ENCODE results near the gene COL2A1. TPM values are rescaled to one million over a fixed set of nuclear protein-coding genes. Genes with fewer than 3 reads are reported as not detected.

COL2A1 gene
- total and polyA plus RNA-seq, 4 donors, result 321 TPM; not detected in 3

- no peaks in the 10 kb centered on the region for H3K9me3 ChIP-seq (ENCODE audit: control insufficient read depth in 4 of 4, low read length in 3 of 4)
- DNase-seq (ENCODE audit: low spot score), result no peak
- no peak for TF ChIP-seq GABPA (IDR thresholded peaks at IDR 0.05 in 1 of 2, conservative IDR thresholded peaks at IDR 0.05 in 1 of 2)
- no peak overlapping the region for H3K9ac ChIP-seq (ENCODE audit: low read depth in 1 of 2, low read length in 2 of 2)
- no peak overlapping the region for H3K4me3 ChIP-seq (ENCODE audit: low read depth in 1 of 3, low read length in 3 of 3)
- no peaks in the 10 kb centered on the region for H3K4me1 ChIP-seq (ENCODE audit: control insufficient read depth in 4 of 4, insufficient read depth in 4 of 4, low read length in 3 of 4)
- no peak overlapping the region for H3K27ac ChIP-seq (ENCODE audit: low read depth in 1 of 2, low read length in 2 of 2)
- H3K27me3 ChIP-seq (ENCODE audit: control insufficient read depth in 4 of 4, insufficient read depth in 4 of 4, low read length in 3 of 4), result peaks cover 0 to 5% (median 0%) of the 10 kb centered on the region in 4 donors
- no peaks in the 10 kb centered on the region for H3K36me3 ChIP-seq (ENCODE audit: control insufficient read depth in 4 of 4, insufficient read depth in 3 of 4, low read depth in 1 of 4, low read length in 3 of 4)
- WGBS, result 60% methylated on average over 7 of the region's 7 CpGs
These were observed 18.6 kb upstream of the COL2A1 start for GRCh38 chr12:48022676-48023385.

DNA sequence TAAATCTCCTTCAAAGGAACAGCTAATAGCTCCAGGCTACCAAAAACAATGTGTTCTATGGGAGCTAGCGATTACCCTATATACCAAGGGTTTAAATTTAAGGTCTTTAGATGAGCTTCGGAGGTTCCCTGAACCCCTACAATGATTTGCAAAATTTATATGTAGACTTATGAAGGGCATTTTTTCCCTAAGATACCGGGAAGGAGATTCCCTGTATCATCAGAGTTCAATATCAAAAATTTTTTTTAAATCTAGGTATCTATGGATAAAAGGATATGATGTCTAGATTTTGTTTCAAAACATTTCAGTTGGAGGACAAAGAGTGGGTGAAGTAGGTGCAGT lies 17.9 kb upstream of the COL2A1 start:
- H3K9me3 ChIP-seq (ENCODE audit: control insufficient read depth in 4 of 4, low read length in 3 of 4), result no peaks in the 10 kb centered on the region
- 65% methylated on average over 3 of the region's 3 CpGs for WGBS
- no peak for DNase-seq (ENCODE audit: low spot score)
- H3K36me3 ChIP-seq (ENCODE audit: control insufficient read depth in 4 of 4, insufficient read depth in 3 of 4, low read depth in 1 of 4, low read length in 3 of 4), result no peaks in the 10 kb centered on the region
- no peak overlapping the region for H3K4me3 ChIP-seq (ENCODE audit: low read depth in 1 of 3, low read length in 3 of 3)
- H3K9ac ChIP-seq (ENCODE audit: low read depth in 1 of 2, low read length in 2 of 2), result no peak overlapping the region
- no peak for TF ChIP-seq RAD21 (IDR thresholded peaks at IDR 0.05)
- no peak for TF ChIP-seq GABPA (IDR thresholded peaks at IDR 0.05 in 1 of 2, conservative IDR thresholded peaks at IDR 0.05 in 1 of 2)
- no peak for TF ChIP-seq TAF1 (conservative IDR thresholded peaks at IDR 0.05)
- TF ChIP-seq, protein P1, sequence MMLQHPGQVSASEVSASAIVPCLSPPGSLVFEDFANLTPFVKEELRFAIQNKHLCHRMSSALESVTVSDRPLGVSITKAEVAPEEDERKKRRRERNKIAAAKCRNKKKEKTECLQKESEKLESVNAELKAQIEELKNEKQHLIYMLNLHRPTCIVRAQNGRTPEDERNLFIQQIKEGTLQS (IDR thresholded peaks at IDR 0.05), result no peak
- no peak for TF ChIP-seq HNF4G (IDR thresholded peaks at IDR 0.05)
- TF ChIP-seq RXRA (IDR thresholded peaks at IDR 0.05), result no peak
- no peak for TF ChIP-seq EGR1 (IDR thresholded peaks at IDR 0.05; ENCODE audit: low read depth in 2 of 2)
- TF ChIP-seq HNF4A (conservative IDR thresholded peaks at IDR 0.05), result no peak
- TF ChIP-seq, protein P2, sequence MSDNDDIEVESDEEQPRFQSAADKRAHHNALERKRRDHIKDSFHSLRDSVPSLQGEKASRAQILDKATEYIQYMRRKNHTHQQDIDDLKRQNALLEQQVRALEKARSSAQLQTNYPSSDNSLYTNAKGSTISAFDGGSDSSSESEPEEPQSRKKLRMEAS (IDR thresholded peaks at IDR 0.05), result no peak
- TF ChIP-seq JUND (IDR thresholded peaks at IDR 0.05), result no peak
- no peak for TF ChIP-seq FOXA1 (IDR thresholded peaks at IDR 0.05)
- no peak for TF ChIP-seq FOXA2 (IDR thresholded peaks at IDR 0.05)
- no peak for TF ChIP-seq YY1 (IDR thresholded peaks at IDR 0.05)
- H3K4me1 ChIP-seq (ENCODE audit: control insufficient read depth in 4 of 4, insufficient read depth in 4 of 4, low read length in 3 of 4), result no peaks in the 10 kb centered on the region
- H3K27ac ChIP-seq (ENCODE audit: low read depth in 1 of 2, low read length in 2 of 2), result no peak overlapping the region
- peaks cover 0 to 8% (median 0%) of the 10 kb centered on the region in 4 donors for H3K27me3 ChIP-seq (ENCODE audit: control insufficient read depth in 4 of 4, insufficient read depth in 4 of 4, low read length in 3 of 4)

DNA sequence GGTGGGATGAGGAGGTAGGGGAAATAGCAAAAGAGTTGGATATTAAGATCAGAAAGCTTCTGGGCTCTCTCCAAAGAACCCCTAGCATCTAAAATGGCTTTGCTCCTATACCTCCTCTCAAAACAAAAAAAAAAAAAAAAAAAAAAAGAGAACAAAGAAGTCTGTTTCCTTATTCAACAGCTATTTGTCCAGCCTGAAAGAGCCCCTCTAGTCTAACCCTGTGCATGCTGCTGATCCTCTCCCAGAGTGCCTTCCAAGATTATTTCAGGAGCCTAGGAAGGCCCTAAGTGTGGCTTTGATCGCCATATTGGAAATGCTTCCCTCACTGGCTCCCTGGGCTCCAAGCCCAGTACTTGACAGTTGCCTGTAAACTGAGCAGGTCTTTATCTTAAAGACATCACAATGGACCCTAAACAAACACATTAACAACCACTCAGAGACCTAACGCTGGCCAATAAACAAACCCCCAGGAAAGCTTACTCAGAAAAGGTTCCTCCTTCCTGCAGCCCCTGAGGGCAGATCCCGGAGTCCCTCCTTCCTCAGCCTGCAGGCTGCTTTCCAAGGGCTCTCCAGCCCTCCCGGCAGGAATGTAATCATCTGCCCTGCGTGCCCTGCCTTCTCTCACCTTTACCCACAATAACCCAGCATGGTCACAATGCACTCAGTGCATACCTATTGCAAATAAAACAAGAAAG lies 17.4 kb upstream of the COL2A1 start:
- H3K27me3 ChIP-seq (ENCODE audit: control insufficient read depth in 4 of 4, insufficient read depth in 4 of 4, low read length in 3 of 4), result peaks cover 0 to 8% (median 0%) of the 10 kb centered on the region in 4 donors
- H3K27ac ChIP-seq (ENCODE audit: low read depth in 1 of 2, low read length in 2 of 2), result no peak overlapping the region
- DNase-seq (ENCODE audit: low spot score), result no peak
- no peak overlapping the region for H3K4me3 ChIP-seq (ENCODE audit: low read depth in 1 of 3, low read length in 3 of 3)
- no peak for TF ChIP-seq REST (IDR thresholded peaks at IDR 0.05)
- TF ChIP-seq, protein P1 (IDR thresholded peaks at IDR 0.05), result no peak
- TF ChIP-seq RAD21 (IDR thresholded peaks at IDR 0.05), result no peak
- no peak for TF ChIP-seq FOXA2 (IDR thresholded peaks at IDR 0.05)
- TF ChIP-seq JUND (IDR thresholded peaks at IDR 0.05), result no peak
- no peak for TF ChIP-seq HNF4G (IDR thresholded peaks at IDR 0.05)
- TF ChIP-seq HNF4A (conservative IDR thresholded peaks at IDR 0.05), result no peak
- H3K9me3 ChIP-seq (ENCODE audit: control insufficient read depth in 4 of 4, low read length in 3 of 4), result no peaks in the 10 kb centered on the region
- H3K9ac ChIP-seq (ENCODE audit: low read depth in 1 of 2, low read length in 2 of 2), result no peak overlapping the region
- 37% methylated on average over 5 of the region's 5 CpGs for WGBS
- no peaks in the 10 kb centered on the region for H3K4me1 ChIP-seq (ENCODE audit: control insufficient read depth in 4 of 4, insufficient read depth in 4 of 4, low read length in 3 of 4)
- no peaks in the 10 kb centered on the region for H3K36me3 ChIP-seq (ENCODE audit: control insufficient read depth in 4 of 4, insufficient read depth in 3 of 4, low read depth in 1 of 4, low read length in 3 of 4)

Measured in liver (tissue), 9 donors.